ENCODE results near the gene CXCL9. TPM values are rescaled to one million over a fixed set of nuclear protein-coding genes. Genes with fewer than 3 reads are reported as not detected.
"Not testable (repeated sequence)": the region's sequence is repeated elsewhere in the genome, so short reads cannot be mapped to it uniquely, and the experiment has no call there.

Gene CXCL9
- total RNA-seq, 1 donor = not detected

GRCh38 chr4:75963558-75963957, 43.8 kb downstream of the CXCL9 start:
- DNase-seq (ENCODE audit: low read depth) = no peak
- H3K4me3 ChIP-seq (ENCODE audit: low read depth, low read length) = no peak overlapping the region
- TF ChIP-seq CTCF (IDR thresholded peaks at IDR 0.05; ENCODE audit: insufficient read depth, low read length) = no peak

- DNase-seq (ENCODE audit: low read depth); H3K4me3 ChIP-seq (ENCODE audit: low read depth, low read length): not testable (repeated sequence)
These were observed 45.2 kb downstream of the CXCL9 start for GRCh38 chr4:75962072-75962471.

GRCh38 chr4:75958546-75958945, 48.8 kb downstream of the CXCL9 start:
- H3K4me3 ChIP-seq (ENCODE audit: low read depth, low read length); DNase-seq (ENCODE audit: low read depth): not testable (repeated sequence)

- not testable (repeated sequence) for H3K4me3 ChIP-seq (ENCODE audit: low read depth, low read length); DNase-seq (ENCODE audit: low read depth)
These were observed 52.5 kb downstream of the CXCL9 start for GRCh38 chr4:75954811-75955210.

- H3K4me3 ChIP-seq (ENCODE audit: low read depth, low read length) = no peak overlapping the region
- no peak for DNase-seq (ENCODE audit: low read depth)
- TF ChIP-seq CTCF (IDR thresholded peaks at IDR 0.05; ENCODE audit: insufficient read depth, low read length) = no peak
These were observed 53.8 kb downstream of the CXCL9 start for GRCh38 chr4:75953509-75953908.

Other genes starting within 250 kb of the CXCL9 start
- gene PPEF2, start 105.1 kb downstream of the CXCL9 start, total RNA-seq (ENCODE audit: low replicate concordance) = not detected in 2 replicates
- 46.1 and 48.1 TPM in 2 replicates for gene NAAA, start 66.5 kb downstream of the CXCL9 start, total RNA-seq (ENCODE audit: low replicate concordance)
- gene SDAD1, start 16.6 kb downstream of the CXCL9 start, total RNA-seq (ENCODE audit: low replicate concordance) = 46.7 and 52.4 TPM in 2 replicates
- gene CXCL10, start 16.0 kb upstream of the CXCL9 start, total RNA-seq (ENCODE audit: low replicate concordance) = not detected in 2 replicates
- not detected in 2 replicates for gene CXCL11, start 28.6 kb upstream of the CXCL9 start, total RNA-seq (ENCODE audit: low replicate concordance)
- not detected in 2 replicates for gene ART3, start 67.2 kb upstream of the CXCL9 start, total RNA-seq (ENCODE audit: low replicate concordance)
- gene NUP54, start 140.9 kb upstream of the CXCL9 start, total RNA-seq (ENCODE audit: low replicate concordance) = 28.2 and 64.4 TPM in 2 replicates
- 114 and 184 TPM in 2 replicates for gene SCARB2, start 206.3 kb upstream of the CXCL9 start, total RNA-seq (ENCODE audit: low replicate concordance)
- 0.18 TPM in 1 of 2 replicates, not detected in the other for gene FAM47E, start 244.2 kb upstream of the CXCL9 start, total RNA-seq (ENCODE audit: low replicate concordance)

Measured in fibroblast of the aortic adventitia (primary cell).